Left forelimb (tissue), 1 donor: ENCODE results near the gene PPP1R9A.

Experiments
- DNase-seq: peaks from one replicate; pipeline ENCODE4 v3.0.0-alpha.2; 2018; ENCODE audit warnings: low spot score

PPP1R9A gene

DNA sequence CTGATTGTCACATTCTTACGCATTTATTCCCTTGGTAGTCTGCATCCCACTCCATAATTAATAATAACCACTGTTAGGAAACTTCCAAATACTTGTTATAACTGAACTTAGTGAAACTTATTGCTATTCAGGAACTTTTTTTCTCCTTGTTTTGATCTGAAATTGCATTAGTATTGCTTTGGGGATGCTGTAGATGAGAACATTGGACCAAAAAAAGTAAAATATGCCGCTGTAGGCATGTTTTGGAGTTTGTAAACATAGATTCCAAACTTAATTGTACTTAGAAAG is 1.7 kb downstream of the PPP1R9A start:
- no peak for DNase-seq

DNA sequence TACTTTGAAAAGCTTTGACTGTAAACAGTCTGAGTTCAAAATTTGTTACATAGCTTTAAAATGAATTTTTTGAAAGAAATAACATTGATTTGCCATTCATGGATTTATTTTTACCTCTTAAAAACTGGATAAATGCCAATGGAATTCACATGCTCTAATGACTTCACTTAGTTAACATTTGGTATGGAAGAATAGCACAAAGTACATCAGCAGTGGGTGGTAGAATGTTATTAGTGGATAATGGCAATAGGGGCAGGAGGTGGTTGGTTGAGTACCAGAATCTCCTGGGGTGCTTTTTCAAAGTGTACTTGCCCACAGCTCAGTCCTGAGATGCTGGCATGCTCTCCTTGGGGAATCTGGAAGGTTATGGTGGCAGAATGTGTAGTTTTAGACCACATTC is 4.7 kb downstream of the PPP1R9A start:
- no peak for DNase-seq

DNA sequence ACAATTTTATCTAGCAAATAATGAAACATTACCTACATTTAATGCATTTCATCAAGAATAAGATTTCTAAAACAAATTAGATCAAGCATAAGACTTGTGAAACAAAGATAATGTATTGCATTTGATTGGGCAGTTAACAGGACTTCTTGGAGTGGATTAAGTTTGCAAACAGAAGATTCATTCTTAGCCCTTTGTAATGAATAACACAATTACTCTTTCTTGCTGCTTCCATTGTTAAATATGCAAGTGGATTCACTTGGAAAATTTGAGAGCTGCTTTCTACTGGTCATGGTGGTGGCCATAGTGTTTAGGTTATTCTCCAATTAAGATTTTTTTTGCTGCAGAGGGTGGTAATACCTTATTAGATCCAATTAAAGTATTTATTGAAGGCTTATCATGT is 6.0 kb downstream of the PPP1R9A start:
- no peak for DNase-seq

DNA sequence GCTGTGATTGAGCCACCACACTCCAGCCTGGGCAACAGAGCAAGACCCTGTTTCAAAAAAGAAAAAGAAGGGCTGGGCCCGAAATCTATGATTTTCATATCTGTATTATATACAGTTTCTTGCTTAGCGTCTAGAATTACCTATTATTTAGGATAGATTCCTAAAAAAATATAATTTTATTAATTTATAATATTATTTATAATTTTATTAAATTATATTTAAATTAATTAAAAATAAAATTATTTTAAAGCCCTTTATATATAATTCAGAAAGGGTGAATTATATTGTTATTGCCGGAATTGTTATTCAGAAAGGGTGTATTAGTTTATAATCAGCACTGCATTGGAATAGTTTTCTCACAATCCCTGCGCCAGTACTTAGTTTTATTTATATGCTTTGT is 14.5 kb downstream of the PPP1R9A start:
- DNase-seq = no peak

DNA sequence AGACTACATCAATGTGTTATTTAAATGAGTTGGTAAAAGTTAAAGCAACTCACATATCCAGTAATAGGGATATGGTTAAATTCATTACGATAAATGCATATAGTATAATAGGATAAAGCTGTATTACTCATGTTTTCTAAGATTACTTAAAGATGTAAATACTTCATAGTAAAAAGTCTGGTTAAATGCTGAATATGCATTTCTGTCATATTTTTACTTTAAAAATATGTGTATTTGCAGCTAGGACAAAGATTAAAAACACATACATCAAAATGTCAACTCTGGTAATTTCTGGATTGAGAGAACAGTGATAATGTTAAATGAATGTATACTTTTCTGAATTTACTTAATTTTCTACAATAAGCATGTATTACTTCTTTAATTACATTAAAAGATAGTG is 15.1 kb downstream of the PPP1R9A start:
- no peak for DNase-seq

DNA sequence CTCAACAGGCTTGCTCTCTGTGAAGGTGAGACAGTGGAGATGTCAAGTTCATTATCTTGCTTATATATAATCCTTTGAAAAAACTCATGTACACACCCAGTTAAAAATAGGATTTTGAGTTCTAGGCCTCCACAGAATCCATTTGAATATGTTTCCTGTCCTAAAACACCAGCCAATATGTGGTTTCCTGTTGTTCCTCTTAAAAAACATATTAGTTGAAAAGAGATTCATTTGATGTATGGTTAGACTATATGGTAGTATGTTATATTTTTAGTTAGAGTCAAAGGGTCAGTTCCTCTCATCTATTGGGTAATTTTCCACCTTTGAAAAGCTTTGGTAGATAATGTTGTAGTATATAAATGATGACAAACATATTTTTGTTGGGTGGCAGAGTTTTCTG is 16.0 kb downstream of the PPP1R9A start:
- no peak for DNase-seq

DNA sequence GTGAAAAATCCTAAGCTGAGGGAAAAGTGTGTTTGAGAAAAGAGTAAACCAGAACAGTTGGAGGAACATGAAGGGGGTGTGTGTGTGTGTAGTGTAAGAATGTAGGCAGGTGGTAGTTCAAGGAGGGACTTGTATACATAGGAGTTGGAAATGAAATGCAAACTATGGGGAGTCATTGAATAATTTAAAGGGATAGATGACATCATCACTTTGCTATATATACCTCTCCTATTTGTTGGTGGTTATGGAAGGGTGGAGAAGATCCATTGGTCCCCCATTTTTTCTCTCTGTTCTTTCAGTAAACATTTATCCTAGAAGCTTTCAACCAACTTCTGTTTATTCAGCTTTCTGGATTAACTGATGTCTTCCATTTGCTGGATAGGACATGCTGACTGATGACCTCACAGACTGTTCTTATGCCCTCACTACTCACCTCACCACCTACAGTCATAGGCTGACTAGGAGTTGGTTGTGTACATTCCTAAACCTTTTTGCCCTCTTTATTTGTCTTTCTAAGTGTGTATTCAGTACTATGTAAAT is 20.8 kb downstream of the PPP1R9A start:
- no peak for DNase-seq

DNA sequence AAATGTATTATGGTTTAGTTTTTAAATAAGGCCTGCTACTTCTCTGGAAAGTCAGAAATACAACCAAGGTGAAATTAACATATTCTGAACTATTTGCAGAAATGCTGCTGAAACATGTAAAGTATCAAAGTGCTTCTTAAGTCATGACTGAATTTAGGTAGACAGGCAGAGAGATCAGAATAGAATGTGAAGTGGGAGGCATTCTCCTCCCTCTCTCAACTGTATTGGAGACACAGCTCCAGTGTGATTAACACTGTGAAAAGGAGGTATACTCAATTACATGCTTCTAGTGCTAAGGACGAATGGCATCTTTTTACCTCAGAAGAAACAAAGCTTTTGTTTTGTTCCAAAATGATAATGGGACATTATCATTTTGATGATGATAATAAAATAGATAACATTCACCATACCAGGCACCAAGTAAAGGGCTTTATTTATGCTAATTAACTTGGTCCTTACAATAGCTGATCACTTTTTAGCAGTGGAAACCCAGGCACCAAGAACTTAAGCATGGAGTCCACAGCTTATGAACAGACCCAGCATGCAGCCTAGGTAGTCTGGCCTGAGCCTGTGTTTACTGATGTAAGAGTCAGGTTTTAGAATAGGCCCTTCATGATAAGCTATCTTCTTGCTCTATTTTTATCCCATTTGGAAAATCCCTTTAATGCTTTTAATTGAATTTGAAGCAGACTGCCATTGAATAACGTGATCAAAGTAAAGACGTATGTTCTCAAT is 26.0 kb downstream of the PPP1R9A start:
- DNase-seq = no peak

DNA sequence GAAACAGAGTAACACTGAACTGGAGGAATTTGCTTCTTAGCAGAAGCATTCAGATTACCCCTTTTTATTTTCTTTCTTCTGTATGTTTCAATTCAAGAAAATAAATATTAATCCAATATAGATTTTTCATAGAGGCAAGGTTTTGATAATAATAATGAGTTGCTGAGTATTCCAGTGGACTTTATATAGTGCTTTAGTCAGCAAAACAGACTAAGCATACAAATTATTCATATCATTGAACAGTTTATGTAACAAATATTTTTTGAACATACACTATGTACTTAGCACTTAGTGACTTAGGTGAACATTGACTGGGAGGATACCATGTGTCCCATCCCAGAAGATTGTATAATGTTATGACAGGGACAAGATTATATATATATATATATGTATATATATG is 32.0 kb downstream of the PPP1R9A start:
- DNase-seq = no peak

DNA sequence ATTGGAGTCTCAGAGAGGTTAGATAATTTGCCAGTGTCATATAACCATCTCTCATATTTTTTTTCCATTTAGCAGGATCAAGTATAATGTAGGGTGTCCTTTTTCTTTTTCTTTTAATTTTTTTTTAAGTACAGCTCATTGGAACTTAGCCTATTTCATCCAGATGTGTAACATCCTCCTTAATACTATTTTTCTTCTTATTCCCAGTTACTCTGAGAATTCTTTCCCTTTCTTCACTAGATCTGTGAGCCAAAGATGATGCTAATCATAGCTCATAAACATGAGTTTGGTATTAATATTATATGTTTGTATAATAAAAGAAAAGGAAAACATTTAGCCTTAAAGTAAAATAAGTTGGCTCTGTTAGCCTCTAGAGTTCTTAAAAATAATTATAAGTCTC is 32.8 kb downstream of the PPP1R9A start:
- no peak for DNase-seq

DNA sequence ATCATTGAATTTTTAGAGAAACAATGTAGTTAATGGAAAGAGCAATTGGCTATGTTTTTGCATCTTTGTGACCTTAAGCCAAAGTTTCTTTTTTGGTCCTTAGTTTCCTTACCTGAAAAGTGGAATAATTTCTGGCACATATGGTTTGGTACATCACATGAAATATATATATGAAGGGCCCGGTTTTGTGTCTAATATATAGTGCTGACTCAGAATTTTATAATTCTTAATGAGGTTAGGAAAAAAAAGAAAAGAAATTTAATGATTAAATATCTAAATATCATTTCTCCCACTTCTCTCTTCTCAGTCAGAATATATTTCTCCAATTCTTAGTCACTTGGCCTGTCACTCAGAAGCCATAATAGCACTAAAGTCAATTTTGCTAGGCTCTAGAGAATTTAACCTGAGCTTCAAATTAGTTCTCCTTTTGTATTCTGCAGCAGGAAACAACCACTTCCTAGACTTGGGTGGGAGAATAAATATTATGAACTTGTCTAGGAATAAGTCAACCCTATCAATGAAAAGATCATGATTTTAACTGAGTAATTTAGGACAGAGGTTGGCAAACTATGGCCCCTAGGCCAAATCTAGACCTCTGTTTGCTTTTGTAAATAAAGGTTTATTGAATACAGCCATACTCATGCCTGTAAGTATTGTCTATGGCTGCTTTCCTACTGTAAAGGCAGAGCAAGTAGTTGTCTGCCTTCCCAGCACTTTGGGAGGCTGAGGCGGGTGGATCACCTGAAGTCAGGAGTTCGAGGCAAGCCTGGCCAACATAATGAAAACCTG is 34.6 kb downstream of the PPP1R9A start:
- DNase-seq = no peak

DNA sequence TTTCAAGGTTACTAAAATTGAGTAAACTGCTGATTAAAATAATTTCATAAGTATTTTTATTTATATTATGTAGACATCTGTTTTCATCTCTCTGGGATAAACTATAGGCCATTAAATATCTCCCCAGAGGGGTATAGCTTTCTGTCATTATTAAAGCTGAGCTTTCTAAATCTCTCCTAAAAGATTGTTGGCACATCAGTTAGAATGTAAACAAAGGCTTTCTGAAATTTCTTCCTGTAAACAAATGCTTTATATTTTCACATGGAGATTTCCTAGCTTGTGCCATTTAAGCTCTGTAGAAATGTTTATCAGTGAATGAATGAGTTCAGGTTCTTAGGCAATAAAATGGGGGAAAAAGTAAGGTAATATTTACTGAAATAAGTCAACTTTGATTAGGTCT is 35.7 kb downstream of the PPP1R9A start:
- no peak for DNase-seq

DNA sequence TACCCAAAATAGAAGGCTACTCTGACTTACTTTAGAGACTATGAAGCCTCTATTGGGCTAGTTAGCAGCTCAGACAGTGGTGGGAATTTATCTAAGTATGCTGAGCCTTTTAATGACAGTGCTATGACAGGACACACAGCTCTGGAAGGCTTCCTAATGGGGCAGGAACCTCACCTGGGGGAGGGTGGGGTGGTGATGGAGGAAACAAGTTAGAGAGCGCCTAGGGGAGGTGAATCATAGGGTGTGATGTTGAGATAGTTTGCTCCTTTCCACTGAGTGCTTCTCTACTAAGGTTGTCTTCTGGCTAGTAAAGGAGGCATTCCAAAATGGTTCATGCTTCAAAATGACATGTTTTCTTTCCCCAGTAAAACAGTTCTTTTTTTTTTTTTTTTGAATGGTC is 42.1 kb downstream of the PPP1R9A start:
- DNase-seq = no peak

DNA sequence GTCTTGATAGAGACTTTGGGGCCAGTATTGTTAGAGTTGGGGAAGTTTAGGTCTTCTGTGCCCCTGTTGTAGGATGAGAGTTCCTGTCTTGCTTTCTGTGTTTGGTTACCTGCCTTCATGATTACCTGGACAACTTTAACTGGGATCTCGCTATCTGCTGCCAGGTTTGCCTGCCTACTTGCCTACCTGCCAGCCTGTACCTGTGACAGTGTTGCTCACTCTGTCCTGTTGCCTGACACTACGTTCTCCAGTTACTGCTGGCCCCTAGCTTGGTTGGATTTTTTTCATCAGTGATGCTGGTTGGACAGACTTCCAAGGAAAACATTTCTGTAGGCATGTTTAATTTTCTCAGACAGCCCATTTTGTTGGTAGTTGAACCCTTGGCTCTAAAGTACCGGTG is 48.4 kb downstream of the PPP1R9A start:
- DNase-seq = no peak

DNA sequence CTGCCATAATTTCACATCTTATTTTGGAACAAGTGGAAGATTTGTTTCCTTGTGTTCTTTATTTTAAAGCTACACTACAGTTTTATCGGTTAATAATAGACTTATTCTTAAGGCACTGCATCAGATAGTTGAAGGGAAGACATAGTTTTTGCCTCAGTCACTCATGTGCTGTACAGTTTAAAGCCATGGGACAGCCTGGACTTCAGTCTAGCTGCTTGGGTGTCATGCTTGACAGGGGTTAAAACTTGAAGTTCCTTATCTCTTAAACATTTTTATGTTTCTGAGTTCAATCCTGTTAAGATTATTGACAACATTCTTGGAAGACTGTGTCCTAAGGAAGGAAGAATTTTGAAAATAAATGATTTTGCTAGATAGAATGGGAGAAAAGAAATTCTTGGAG is 49.7 kb downstream of the PPP1R9A start:
- DNase-seq = no peak

DNA sequence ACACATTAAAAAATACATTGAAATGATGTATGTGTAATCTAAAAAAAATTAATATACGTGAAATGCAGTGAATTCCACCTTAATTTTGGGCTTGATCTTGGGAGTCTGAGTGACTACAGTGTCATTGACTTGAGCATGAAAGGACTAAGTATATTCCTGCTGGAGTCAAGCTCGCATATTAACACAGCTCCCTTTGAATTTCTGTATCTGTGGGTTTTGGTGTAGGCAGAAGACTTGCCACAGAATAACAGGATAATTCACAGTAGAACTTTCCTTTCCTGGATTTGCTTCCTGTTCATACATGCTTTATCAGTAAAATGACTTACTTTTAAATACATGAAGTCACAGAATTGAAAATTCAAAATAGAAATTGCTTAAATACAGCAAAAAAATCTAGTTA is 55.3 kb downstream of the PPP1R9A start:
- DNase-seq = no peak

DNA sequence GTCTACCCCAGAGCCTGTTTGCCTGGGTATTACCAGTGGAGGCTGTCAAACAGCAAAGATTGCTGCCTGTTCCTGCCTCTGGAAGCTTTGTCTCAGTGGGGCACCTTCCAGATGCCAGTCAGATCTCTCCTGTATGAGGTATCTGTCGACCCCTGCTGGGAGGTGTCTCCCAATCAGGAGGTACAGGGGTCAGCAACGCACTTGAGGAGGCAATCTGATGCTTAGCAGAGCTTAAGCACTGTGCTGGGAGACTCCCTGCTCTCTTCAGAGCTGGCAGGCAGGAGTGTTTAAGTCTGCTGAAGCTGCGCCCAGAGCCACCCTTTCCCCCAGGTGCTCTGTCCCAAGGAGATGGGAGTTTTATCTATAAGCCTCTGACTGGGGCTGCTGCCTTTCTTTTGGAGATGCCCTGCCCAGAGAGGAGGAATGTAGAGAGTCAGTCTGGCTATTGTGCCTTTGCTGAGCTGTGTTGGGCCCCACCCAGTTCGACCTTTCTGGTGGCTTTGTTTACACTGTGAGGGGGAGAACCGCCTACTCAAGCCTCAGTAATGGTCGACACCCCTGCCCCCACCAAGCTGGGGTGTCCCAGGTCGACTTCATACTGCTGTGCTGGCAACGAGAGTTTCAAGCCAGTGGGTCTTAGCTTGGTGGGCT is 62.2 kb downstream of the PPP1R9A start:
- DNase-seq = no peak

DNA sequence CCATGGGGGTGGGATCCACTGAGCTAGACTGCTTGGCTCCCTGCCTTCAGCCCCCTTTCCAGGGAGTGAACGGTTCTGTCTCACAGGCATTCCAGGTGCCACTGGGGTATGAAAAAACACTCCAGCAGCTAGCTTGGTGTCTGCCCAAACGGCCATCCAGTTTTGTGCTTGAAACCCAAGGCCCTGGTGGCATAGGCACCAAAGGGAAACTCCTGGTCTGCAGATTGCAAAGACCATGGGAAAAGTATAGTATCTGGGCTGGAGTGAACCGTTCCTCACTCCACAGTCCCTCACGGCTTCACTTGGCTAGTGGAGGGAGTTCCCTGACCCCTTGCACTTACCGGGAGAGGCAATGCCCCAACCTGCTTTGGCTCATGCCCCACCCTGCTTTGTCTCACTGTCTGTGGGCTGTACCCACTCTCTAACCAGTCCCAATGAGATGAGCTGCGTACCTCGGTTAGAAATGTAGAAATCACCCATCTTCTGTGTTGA is 62.7 kb downstream of the PPP1R9A start:
- no peak for DNase-seq

DNA sequence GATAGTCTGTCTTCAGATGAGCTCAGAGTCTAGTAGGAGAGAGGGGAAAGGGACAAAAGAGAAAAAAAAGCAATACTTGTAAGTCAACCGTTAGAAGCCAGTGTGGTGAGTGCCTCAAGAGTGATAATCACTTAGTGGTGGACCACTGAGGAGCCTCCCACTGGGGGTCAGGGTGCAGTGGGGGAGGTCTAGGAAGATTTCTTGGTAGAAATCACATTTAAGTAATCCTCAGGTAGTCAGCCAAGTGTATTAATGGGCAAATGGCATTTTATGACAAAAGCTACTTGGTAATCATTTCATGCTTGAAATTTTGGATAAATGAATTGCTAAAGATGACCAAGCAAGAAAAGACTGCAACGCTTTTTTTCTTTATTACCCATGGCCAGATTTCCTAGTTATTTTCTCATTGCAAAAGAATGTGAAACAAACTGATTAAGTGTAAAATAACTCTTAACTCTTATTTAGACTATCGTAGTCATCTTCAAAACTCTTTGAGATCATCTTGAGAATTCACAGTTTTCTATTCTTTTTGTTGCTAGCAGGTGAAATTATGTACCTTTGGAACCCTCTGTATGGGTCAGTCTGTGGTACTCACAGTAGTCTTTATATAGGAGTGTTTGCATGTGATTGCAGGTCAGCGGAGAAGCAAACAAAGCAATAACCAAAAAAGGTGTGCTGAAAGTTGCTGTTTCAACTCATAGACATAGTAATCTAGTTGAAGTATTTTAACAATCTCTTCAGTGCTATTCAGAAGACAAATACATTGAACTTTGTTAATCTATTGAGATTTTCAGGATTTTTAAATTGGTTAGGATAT is 63.9 kb downstream of the PPP1R9A start:
- DNase-seq = no peak

DNA sequence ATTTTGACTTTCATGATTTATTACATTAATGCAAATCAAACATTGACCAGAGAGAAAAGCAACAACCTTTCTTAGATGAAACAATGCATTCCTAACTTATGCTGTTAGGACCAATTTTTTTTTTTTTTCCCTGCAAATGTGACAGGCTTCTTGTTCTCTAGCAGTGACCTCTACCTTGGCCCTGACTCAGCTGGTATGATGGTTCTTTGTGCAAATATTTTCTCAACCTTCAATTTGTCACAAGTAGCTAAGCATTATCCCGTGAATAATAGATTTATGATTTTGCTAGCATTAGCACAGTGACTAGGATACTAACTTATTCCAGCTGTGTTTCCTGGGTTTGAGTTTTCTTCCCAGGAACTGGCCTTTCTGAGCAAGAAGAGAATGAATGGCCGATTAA is 64.9 kb downstream of the PPP1R9A start:
- no peak for DNase-seq

DNA sequence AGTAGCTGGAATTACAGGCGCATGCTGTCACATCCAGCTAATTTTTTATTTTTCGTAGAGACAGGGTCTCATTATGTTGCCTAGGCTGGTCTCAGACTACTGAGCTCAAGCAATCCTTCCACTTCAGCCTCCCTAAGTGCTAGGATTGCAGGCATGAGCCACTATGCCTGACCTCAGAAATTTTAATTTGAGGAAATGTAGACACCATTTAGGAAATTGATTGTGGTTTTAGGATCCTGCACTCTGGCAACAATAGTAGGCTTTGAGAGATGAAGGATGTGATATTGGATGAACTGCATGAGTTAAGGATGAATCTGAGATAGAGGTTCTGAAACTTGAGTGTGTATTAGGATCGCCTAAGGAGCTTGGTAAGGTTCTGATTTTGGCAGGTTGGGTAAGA is 66.5 kb downstream of the PPP1R9A start:
- no peak for DNase-seq

DNA sequence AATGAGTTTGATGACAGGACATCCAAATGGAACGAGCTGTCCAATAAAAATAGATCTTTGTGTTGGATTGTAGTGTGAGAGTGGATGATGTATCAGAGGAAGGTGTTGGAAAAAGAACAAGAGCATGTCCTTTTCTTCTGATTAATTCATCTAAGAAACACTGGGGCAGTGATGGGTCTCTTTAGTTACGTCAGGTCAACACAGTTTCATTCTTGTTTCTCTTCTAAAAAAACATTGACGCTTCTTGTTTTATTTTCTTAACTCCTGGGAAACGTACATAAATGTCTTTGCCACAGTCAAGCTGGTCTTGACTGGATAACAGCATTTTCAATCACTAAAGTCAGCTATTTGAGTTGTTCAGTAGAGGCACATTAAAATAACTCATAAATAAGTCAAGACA is 67.0 kb downstream of the PPP1R9A start:
- DNase-seq = no peak
